Measurements from ENCODE around the gene DNMBP. TPM values are rescaled to one million over a fixed set of nuclear protein-coding genes. Genes with fewer than 3 reads are reported as not detected.

DNMBP gene
- total RNA-seq, 1 donor from 2014 or later: 15.9 TPM

DNA sequence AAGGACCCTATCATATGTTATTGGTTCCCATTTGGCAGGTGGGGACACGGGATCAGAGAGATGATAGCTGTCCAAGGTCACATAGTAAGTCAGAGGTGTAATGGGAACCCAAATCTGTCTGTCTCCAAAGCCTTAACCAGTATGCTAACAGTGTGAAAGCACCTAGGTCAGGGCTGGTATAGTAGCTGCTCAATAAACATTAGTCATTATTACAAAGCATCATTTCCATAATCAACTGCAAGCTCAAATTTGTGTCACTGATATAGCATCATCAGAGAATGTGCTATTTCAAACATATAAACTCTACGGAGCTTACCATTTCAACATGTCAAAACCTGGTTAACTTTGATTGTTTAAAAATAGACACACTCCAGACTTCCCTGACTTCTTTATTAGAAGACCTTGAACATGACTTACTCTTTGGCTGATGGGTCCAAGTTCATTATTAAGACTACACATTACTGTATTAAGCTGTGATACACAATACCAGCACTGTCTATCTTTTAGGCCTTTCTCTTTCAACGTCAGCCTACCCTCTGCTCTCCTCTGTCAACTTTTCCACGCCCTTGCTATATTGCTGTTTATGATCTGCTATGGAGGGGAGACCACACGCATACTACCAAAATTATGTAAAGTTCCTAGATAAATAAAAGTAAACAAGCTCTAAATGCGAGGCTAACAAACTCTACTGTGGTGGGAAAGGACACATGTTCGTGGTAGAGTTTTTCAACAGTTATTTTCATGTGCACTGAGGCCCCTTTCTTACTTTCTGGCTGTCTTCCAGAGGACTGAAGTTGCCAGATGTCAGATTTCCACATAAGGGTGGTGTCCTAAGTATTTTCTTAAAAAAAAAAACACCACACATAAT lies 33.6 kb downstream of the DNMBP start:
- no peak for DNase-seq (ENCODE audit: low spot score in 2 of 2)
- intact Hi-C loops (cut with DNase I): loop anchor here (5.0 kb wide), 1 partner anchor 36 kb away; no protein-coding TSS in a partner anchor
- no peak overlapping the region for H3K4me3 ChIP-seq
- H3K9me3 ChIP-seq: no peaks in the 10 kb centered on the region
- peaks cover 0 to 6% of the 10 kb centered on the region in 2 donors for H3K36me3 ChIP-seq
- no peaks in the 10 kb centered on the region for H3K27me3 ChIP-seq
- H3K27ac ChIP-seq: peak overlapping the region; percentile 9 to 49
- H3K4me1 ChIP-seq: peaks cover 0 to 2% of the 10 kb centered on the region in 2 donors
- no peak for TF ChIP-seq CTCF (IDR thresholded peaks at IDR 0.05)

DNA sequence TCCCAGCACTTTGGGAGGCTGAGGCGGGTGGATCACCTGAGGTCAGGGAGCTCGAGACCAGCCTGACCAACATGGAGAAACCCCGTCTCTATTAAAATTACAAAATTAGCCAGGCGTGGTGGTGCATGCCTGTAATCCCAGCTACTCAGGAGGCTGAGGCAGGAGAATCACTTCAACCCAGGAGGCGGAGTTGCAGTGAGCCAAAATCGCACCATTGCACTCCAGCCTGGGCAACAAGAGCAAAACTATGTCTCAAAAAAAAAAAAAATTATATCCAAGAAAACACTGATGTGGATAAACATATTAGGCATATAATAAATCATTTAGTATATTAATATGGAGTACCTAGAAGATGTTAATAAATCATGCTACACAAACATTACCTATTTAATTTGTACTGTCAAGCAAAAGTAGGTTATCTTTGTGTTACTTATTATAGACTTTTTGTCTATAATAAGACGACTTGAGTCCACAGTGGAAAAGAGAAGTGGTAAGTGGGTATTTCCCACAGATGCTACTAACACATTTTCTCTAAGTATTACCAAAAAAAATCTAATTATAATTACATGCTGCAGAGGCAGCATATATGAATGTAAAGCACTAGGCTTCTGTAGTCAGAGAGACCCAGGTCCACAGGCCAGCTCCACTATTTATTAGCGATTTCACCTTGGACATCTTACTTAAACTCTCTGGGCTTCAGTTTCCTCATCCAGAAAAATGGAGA lies 34.5 kb downstream of the DNMBP start:
- no peaks in the 10 kb centered on the region for H3K9me3 ChIP-seq
- intact Hi-C loops (cut with DNase I): loop anchor here (5.0 kb wide), 1 partner anchor 37 kb away; no protein-coding TSS in a partner anchor
- H3K36me3 ChIP-seq: peaks cover 3 to 12% of the 10 kb centered on the region in 2 donors
- no peaks in the 10 kb centered on the region for H3K27me3 ChIP-seq
- DNase-seq (ENCODE audit: low spot score in 2 of 2): no peak
- peaks cover 0 to 2% of the 10 kb centered on the region in 2 donors for H3K4me1 ChIP-seq
- H3K4me3 ChIP-seq: no peak overlapping the region
- H3K27ac ChIP-seq: peak overlapping the region in 1 of 2 donors; percentile 9
- no peak for TF ChIP-seq CTCF (IDR thresholded peaks at IDR 0.05)

DNA sequence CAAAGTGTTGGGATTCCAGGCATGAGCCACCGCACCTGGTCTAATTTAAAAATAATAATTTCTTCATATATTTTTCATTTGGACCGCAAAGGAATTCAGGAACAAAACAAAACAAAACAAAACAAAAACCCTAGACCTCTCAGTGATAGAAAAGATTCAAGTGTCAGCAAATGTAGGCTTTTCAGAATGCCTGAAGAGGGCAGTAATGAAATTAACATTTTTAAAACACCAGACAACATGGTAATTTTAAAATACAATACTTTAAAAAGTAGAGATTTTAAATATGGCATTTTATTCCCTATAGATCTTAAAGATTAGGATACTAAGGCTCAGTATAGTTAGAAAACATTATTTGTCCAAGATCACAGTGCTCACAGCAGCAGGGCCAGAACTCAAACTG lies 36.6 kb downstream of the DNMBP start:
- TF ChIP-seq CTCF (IDR thresholded peaks at IDR 0.05): no peak
- H3K4me3 ChIP-seq: no peak overlapping the region
- no peaks in the 10 kb centered on the region for H3K27me3 ChIP-seq
- DNase-seq (ENCODE audit: low spot score in 2 of 2): no peak
- H3K36me3 ChIP-seq: peaks cover 7 to 32% of the 10 kb centered on the region in 2 donors
- intact Hi-C loops (cut with DNase I): no loop called here
- H3K27ac ChIP-seq: no peak overlapping the region
- H3K4me1 ChIP-seq: peaks cover 0 to 2% of the 10 kb centered on the region in 2 donors
- no peaks in the 10 kb centered on the region for H3K9me3 ChIP-seq

DNA sequence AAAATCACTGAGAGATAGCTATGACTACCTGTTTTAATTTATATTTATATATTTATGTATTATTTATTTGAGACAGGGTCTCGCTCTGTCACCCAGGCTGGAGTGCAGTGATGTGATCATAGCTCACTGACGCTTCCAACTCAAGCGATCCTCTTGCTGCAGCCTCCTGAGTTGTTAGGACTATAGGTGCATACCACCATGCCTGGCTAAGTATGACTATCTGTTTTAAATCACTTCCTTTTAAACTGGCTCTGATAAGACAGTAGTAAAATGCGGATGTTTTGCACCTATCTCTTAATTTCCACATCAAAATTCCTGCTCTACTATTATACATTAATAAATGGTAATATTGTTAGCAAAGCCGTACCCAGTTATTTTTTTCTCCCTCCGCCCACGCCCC lies 41.8 kb downstream of the DNMBP start:
- Histone ChIP-seq H3K4me3 (no peak overlapping the region), H3K27ac (no peak overlapping the region), H3K36me3 (peaks cover 7 to 36% of the 10 kb centered on the region in 2 donors), H3K4me1 (no peaks in the 10 kb centered on the region), H3K9me3 (no peaks in the 10 kb centered on the region), H3K27me3 (no peaks in the 10 kb centered on the region)
- no peak for TF ChIP-seq CTCF (IDR thresholded peaks at IDR 0.05)
- no peak for DNase-seq (ENCODE audit: low spot score in 2 of 2)
- intact Hi-C loops (cut with DNase I): no loop called here

DNA sequence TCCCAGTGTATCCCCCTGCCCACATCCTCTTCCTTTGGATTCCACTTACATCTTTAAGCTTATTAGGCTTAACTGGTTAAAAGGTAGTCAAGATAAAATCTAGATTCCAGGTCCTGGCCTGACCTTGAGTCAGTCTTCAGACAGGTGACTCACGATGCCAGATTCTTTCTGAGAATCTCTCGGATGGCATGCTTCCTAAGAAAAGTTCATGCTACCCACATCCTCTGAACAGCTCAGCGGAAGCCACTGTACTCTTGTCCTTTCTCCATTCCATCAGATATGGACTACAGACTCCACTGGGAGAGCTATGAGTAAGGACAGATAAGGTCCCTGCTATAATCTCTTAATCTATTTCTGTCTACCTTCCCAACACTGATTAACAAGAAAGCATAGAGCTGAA lies 43.4 kb downstream of the DNMBP start:
- no peaks in the 10 kb centered on the region for H3K9me3 ChIP-seq
- intact Hi-C loops (cut with DNase I): no loop called here
- no peak overlapping the region for H3K4me3 ChIP-seq
- no peak overlapping the region for H3K27ac ChIP-seq
- no peak for TF ChIP-seq CTCF (IDR thresholded peaks at IDR 0.05)
- DNase-seq (ENCODE audit: low spot score in 2 of 2): no peak
- H3K27me3 ChIP-seq: no peaks in the 10 kb centered on the region
- H3K4me1 ChIP-seq: no peaks in the 10 kb centered on the region
- H3K36me3 ChIP-seq: peaks cover 7 to 31% of the 10 kb centered on the region in 2 donors

All from ascending aorta (tissue), 2 donors.